Esophagus (tissue), 2 donors: ENCODE results near the gene TEX264. TPM values are rescaled to one million over a fixed set of nuclear protein-coding genes. Genes with fewer than 3 reads are reported as not detected.

Experiments used
- H3K27ac ChIP-seq, 2 donors: one replicate each; pipeline ENCODE4 v1.5.1; 2013; ENCODE audit warnings: low read depth in 2 of 2, mild to moderate bottlenecking in 2 of 2, inconsistent platforms in 1 of 2, low read length in 1 of 2, moderate library complexity in 1 of 2
- H3K27me3 ChIP-seq, 2 donors: one replicate each; pipeline ENCODE4 v1.6.1; 2013; ENCODE audit warnings: low read length in 2 of 2, control low read depth in 1 of 2, mild to moderate bottlenecking in 1 of 2; ENCODE audit not compliant: insufficient read depth in 2 of 2, control insufficient read depth in 1 of 2
- H3K36me3 ChIP-seq, 2 donors: one replicate each; pipeline ENCODE4 v1.6.1; 2013; ENCODE audit warnings: low read length in 1 of 2; ENCODE audit not compliant: control insufficient read depth in 2 of 2, insufficient read depth in 2 of 2
- H3K4me1 ChIP-seq, 2 donors: one replicate each; pipeline ENCODE4 v1.6.1; 2013; ENCODE audit warnings: low read length in 1 of 2; ENCODE audit not compliant: control insufficient read depth in 2 of 2, insufficient read depth in 2 of 2
- H3K4me3 ChIP-seq, 2 donors: one replicate each; pipeline ENCODE4 v1.5.1; 2013; ENCODE audit warnings: low read length in 2 of 2, mild to moderate bottlenecking in 2 of 2, low read depth in 1 of 2, moderate library complexity in 1 of 2
- H3K9me3 ChIP-seq, 2 donors: one replicate each; pipeline ENCODE4 v1.6.1; 2013; ENCODE audit warnings: mild to moderate bottlenecking in 2 of 2, low read depth in 1 of 2, low read length in 1 of 2, moderate library complexity in 1 of 2; ENCODE audit not compliant: control insufficient read depth in 2 of 2, insufficient read depth in 1 of 2
- WGBS, 2 donors: extraction: QIAGEN DNeasy Blood & Tissue Kit; methylation state at CpG; one replicate each; pipeline ENCODE4 v1.1.7; 2013; 5-methylcytosine and 5-hydroxymethylcytosine counted together
- polyA plus RNA-seq, 2 donors: library from polyadenylated mRNA; stranded (reverse); fragments of 200-250 nt; gene quantifications; one replicate each; pipeline ENCODE4 v1.2.3, GENCODE V29; 2013
- donor health status: healthy with polysubstance abuse.
- donor health status: Bipolar disorder and iron deficiency.

Gene TEX264
- polyA plus RNA-seq, 2 donors, result 46.7 to 59.5 TPM

GRCh38 chr3:51703761-51704510 lies 32.9 kb downstream of the TEX264 start:
- Histone ChIP-seq H3K27me3 (no peaks in the 10 kb centered on the region), H3K4me1 (no peaks in the 10 kb centered on the region), H3K9me3 (no peaks in the 10 kb centered on the region), H3K27ac (no peak overlapping the region), H3K4me3 (no peak overlapping the region), H3K36me3 (peaks cover 19 to 45% of the 10 kb centered on the region in 2 donors)
- 70 to 72% methylated on average over 12 of the region's 12 CpGs for WGBS, 2 donors

GRCh38 chr3:51704511-51704950 lies 33.5 kb downstream of the TEX264 start:
- Histone ChIP-seq H3K9me3 (no peaks in the 10 kb centered on the region), H3K36me3 (peaks cover 14 to 41% of the 10 kb centered on the region in 2 donors), H3K27me3 (no peaks in the 10 kb centered on the region), H3K4me1 (no peaks in the 10 kb centered on the region), H3K27ac (no peak overlapping the region), H3K4me3 (no peak overlapping the region)
- WGBS, 2 donors, result 71 to 78% methylated on average over 4 of the region's 4 CpGs

GRCh38 chr3:51705276-51706020 lies 34.4 kb downstream of the TEX264 start:
- no peaks in the 10 kb centered on the region for H3K27me3 ChIP-seq
- peaks cover 5 to 32% of the 10 kb centered on the region in 2 donors for H3K36me3 ChIP-seq
- H3K27ac ChIP-seq, result no peak overlapping the region
- H3K4me1 ChIP-seq, result no peaks in the 10 kb centered on the region
- WGBS, 2 donors, result 80 to 91% methylated on average over 8 of the region's 8 CpGs
- no peak overlapping the region for H3K4me3 ChIP-seq
- H3K9me3 ChIP-seq, result no peaks in the 10 kb centered on the region

GRCh38 chr3:51706021-51706485 lies 35.0 kb downstream of the TEX264 start:
- Histone ChIP-seq H3K9me3 (no peaks in the 10 kb centered on the region), H3K27me3 (no peaks in the 10 kb centered on the region), H3K36me3 (peaks cover 4 to 29% of the 10 kb centered on the region in 2 donors), H3K27ac (no peak overlapping the region), H3K4me1 (no peaks in the 10 kb centered on the region), H3K4me3 (no peak overlapping the region)
- 76 to 80% methylated on average over 3 of the region's 3 CpGs for WGBS, 2 donors

- 8 to 9% methylated on average over 40 to 68 of the region's 69 CpGs for WGBS, 2 donors
- no peaks in the 10 kb centered on the region for H3K27me3 ChIP-seq
- peaks cover 4 to 29% of the 10 kb centered on the region in 2 donors for H3K36me3 ChIP-seq
- no peaks in the 10 kb centered on the region for H3K4me1 ChIP-seq
- H3K9me3 ChIP-seq, result no peaks in the 10 kb centered on the region
- H3K4me3 ChIP-seq, result peak within 1 kb of the TSS; percentile 17 to 33
- H3K27ac ChIP-seq, result no peak within 1 kb of the TSS
These were observed 36.0 kb downstream of the TEX264 start, which contains the start of gene GRM2 for GRCh38 chr3:51706788-51707731. GRM2 (plus strand) TSS chr3:51707068; CDS start chr3:51708984, 1,916 bp downstream.

GRCh38 chr3:51708216-51708845 lies 37.3 kb downstream of the TEX264 start:
- Histone ChIP-seq H3K4me3 (no peak overlapping the region), H3K9me3 (no peaks in the 10 kb centered on the region), H3K27ac (no peak overlapping the region), H3K36me3 (peaks cover 4 to 20% of the 10 kb centered on the region in 2 donors), H3K27me3 (no peaks in the 10 kb centered on the region), H3K4me1 (no peaks in the 10 kb centered on the region)
- 73 to 78% methylated on average over 3 of the region's 3 CpGs for WGBS, 2 donors

GRCh38 chr3:51709004-51709420 lies 38.0 kb downstream of the TEX264 start:
- Histone ChIP-seq H3K9me3 (no peaks in the 10 kb centered on the region), H3K4me3 (no peak overlapping the region), H3K27ac (no peak overlapping the region), H3K36me3 (peaks cover under 1 to 13% of the 10 kb centered on the region in 2 donors), H3K27me3 (no peaks in the 10 kb centered on the region), H3K4me1 (no peaks in the 10 kb centered on the region)
- 92 to 95% methylated on average over 17 of the region's 17 CpGs for WGBS, 2 donors

GRCh38 chr3:51709675-51710074 lies 38.6 kb downstream of the TEX264 start:
- Histone ChIP-seq H3K4me1 (no peaks in the 10 kb centered on the region), H3K27ac (no peak overlapping the region)
- 67 to 78% methylated on average over 3 of the region's 4 CpGs for WGBS, 2 donors

More at GRCh38 chr3:51709675-51710074, 38.6 kb downstream of the TEX264 start:
- Histone ChIP-seq H3K36me3 (peaks cover 0 to 8% of the 10 kb centered on the region in 2 donors), H3K4me3 (no peak overlapping the region), H3K27me3 (no peaks in the 10 kb centered on the region), H3K9me3 (no peaks in the 10 kb centered on the region)
